HG03565 (cell line): Measurements from ENCODE around the gene HEPACAM.
A peak's percentile ranks its signal among the peaks of the same experiment; 100 is the strongest.

Experiments used
- ATAC-seq: cut with Tn5 transposase; IDR thresholded peaks from one replicate; pipeline ENCODE4 v1.9.1; 2021; ENCODE audit warnings: mild to moderate bottlenecking, moderate library complexity; ENCODE audit not compliant: unreplicated experiment

The HEPACAM gene

DNA sequence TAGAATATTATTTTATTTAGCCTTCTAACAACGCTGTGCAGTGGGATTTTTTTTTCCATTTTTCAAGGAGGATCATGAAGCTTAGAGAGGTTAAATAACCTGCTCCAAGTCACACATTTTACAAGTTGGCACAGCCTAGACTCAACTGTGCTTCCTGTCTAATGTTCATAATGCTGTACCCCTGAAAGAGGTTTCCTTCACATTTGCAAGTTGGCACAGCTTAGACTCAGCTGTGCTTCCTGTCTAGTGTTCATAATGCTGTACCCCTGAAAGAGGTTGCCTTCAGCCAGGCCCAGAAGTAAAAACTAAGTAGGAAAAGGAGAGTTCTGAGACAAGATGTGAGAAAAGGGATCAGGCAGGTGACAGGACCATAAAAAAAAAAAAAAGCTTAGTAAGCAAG, 7.9 kb upstream of the HEPACAM start:
- ATAC-seq = no peak

DNA sequence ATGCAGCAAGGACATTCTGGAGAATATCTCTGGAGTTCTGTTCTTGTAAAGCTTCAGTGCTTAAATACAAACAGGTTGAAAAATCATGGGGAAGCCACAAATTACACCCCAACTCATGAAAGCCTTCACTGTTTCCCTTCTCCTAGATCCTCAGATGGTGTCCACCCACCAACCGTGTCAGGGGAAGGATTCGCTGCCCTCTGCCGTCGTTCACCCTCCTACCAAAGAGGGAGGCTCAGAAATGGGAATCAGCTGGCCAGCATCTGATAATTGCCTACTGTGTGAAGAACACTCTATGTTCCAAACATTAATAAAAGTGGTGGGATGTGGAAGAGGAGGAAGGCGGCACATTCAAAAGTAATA, 7.4 kb upstream of the HEPACAM start:
- ATAC-seq = no peak

DNA sequence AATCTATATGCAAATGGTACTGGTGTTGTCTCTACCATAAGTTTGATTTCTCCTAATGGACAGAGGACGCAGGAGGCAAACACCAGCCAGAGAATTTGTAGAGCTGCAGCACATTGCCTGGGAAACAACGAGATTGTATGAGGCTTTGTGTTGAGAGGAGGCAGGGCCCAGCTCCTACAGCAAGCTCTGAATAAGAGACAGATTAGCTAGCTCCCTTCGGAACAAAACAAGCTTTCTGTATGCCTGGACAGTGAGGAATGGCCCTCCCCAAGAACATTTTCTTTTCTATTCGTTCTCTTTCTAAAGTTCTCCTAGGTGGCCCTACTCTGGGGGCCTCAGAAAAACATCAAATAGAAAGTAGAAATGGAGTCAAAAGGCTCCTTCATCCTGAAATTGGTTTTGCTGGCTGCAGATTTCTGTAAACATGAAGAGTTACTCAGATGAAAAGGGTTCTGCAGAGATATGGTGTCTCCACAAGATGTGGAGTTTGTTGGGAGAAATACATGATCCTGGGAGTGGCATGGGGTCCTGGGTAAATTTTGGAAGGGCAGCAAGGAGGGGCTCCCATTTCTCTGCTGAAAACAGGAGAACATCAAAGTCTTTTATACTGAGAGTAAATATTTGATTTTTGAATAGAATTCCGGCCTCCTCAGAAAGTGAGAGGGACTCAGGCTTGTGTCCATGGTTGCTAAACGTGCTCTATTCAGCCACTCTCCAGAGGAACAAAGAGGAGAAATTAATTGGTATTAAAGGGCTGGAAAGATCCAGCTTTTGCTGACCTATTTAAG, 6.8 kb upstream of the HEPACAM start:
- ATAC-seq = no peak

DNA sequence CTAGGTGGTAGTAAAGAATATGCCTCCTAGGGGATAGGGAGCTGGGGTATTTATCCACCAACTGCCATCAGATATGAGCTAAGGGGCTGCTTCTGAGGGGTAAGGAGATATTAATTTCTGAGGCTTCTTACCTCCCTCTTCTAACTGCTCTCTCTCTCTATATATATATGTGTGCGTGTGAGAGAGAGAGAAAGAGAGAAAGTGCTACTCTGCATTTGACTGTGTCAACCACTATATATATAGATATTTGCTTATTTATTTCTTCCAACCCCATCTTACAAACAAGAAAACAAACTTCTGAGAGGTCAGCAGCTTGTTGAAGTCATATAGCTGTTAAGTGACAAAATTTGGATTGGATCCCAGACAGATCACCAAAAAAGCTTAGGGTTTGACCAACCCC, 5.9 kb upstream of the HEPACAM start:
- ATAC-seq = no peak

DNA sequence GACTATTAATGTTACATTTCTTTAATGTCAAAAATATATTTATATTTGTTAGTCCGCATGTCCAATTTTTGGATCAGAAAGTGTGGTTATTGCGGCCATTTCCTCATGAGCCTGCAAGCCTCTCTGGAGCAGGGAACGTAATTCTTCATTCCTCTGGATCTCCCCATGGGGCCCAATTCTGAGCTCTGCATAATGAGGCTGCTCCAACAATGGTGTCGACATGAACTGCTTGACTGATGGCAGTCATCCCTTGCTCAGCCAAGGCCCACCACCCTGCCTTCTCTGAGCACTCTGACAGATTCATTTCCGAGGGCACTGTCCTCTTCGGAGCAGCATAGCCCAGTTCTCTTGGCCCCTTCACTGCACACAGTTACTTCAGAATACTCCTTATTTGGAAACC, 3.1 kb upstream of the HEPACAM start:
- ATAC-seq = no peak

DNA sequence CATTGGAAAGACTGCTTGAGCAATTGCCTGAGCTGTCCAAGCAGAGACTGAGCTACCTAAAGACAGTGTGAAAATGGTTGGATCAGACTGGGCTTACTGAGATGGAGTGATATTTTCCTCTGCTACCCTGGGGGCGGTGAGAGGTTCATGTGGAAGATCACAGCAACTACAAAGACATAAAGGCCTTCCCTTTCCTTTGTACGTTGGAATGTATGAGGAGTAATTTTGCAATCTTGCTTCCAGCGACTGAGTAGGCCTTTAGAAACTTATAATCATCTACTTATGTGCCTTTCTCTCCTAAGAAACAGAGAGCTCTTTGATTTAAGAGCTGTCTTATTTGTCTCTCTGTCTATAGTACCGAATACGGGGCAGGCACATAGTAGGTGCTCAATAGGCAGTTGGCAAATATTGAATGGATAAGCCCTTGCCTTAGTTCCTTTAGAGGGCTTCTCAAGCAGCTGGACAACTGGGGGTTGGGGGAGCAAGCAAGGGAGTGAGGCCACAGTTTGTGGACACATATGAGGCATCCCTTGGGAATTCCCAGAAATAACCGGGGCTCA, 2.4 kb upstream of the HEPACAM start:
- ATAC-seq = no peak

DNA sequence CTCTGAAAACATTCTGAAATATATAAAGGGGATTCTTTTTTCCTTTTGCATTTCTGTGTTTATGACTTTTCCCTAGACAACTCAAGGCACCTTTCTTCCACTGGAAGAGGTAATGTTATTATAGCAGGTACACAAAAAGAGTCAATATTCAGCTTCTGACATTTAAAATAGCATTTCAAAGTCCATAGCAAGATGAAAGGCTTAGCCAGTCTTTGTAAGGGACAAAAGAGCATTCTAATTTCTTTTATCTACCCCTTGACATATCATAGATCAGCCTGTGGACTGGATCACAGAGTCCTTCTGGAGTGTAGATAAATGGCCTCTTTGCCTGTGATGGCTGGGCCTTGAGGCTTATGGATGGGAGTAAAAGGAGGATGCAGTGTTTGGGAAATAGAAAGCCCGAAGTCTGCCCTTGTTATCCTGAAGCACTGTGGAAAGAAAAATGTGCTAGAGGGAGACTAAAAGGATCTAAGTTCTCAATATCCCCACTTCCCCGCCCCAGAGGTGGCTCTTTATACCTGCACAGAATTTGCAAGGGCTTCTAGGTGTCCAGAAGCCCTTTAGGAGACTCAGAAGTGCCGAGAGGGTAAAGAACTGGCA, 1.6 kb upstream of the HEPACAM start:
- ATAC-seq = no peak

DNA sequence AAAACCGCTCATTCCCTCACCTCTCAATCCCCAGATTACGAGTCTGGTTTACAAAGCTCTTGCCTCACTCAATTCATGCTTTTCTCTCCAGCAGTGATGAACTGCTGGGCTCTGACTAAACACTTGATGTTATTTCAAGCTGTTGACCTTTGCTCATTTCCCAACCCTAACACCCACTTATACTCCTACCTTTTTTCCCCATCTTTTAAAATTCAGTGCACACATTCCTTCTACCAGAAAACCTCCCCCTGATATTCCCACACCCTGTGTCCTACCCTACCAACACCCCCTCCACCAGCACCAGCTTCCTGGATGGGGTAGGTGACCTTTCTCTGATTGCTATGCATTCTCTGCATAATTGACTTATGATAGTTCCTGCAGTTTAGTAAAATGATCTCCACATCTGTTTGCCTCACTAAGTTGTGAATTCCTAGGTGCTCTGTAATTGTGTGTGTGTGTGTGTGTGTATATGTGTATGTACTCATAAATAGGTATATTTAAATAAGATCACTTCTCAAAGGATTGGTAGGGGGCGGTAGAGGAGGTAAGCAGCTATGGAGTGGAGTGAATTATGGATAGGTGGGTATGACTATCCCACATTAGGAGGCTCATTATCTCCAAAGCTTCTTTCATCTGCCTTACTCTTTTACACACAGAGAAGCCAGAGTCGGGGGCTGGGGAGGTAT, 842 bp downstream of the HEPACAM start:
- no peak for ATAC-seq

DNA sequence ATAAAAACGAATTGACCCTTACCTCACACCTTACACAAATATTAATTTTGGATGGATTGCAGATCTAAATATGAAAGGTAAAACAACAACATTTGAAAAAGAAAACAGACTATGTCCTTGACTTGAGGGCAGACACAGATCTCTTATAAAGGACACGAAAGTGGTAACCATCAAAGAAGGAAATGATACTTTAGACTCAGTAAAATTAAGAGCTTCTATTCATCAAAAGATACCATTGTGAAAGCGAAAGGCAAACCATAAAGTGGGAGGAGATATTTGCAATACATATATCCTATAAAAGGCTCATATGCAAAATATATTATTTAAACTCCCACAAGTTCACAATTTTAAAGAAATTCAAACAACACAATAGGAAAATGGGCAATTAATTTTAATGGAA, 5.0 kb downstream of the HEPACAM start:
- ATAC-seq = peak; percentile 89

DNA sequence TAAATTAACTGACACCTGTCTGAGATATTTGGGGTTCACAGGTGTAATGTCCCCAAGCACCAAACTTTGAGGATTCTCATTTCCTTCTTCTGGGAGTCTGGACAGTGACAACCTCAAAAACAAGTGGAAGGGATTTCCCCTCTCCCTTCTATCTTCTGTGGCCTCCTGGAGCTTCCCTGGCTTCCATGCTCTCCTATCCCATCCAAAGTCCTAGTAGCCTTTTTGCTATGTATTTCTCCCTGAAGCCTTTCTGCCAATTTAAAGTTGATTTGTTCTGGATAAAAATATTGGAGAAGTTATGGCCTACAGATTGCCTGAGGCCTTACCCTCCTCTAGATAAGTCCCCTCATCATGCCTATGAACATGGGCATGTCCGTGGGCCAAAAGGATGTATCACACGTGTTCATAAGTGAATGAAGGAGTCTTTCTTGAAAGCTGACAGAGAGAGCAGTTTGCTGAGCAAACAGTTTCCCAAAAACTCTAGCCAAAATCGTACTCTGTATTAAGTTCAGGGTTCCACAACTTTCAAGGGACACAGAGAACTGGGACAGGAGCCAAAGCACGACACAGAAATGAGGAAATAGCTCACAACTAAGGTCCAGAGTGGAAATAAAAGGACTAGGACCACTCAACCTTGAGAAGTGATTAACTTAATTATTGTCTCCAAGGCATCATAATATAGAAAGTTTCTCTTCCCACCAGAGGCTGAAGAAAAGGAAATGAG, 6.7 kb downstream of the HEPACAM start:
- no peak for ATAC-seq

DNA sequence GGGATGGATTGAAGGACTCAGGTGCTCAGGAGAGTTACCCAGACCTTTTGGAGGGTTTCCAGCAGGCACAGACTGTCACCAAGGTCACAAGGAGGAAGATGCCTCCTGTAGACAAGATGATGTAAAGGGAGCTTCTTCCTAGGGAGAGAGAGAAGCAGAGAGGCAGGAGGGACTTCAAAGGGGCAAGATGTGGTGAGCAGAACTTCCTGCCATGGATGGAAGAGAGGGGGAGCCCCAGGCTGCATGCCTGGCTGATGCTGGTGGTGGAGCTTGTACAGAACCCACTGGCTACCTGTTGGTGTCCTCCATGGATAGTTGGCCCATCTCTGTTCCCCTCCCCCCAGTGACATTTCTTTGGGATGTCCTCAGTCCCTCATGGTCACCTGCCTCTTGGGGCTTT, 12.6 kb downstream of the HEPACAM start:
- no peak for ATAC-seq

DNA sequence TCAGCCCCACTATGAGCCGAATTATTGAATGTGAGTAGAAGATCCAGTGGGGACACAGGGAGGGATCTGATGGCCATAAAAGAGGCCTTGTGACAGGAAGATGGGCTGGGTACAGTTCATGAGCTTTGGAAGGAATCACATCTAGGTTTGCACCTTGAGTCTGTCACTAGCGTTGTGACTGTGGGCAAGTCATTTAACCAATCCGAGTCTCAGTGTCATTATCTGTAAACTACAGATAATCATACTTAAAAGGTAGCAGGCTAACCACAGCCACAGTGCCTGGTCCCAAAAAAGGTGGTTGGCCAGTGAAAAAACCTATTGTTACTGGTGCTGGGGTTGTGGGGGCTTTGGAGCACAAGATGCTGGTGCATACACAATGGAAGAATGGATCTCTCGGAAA, 13.0 kb downstream of the HEPACAM start:
- ATAC-seq = no peak

DNA sequence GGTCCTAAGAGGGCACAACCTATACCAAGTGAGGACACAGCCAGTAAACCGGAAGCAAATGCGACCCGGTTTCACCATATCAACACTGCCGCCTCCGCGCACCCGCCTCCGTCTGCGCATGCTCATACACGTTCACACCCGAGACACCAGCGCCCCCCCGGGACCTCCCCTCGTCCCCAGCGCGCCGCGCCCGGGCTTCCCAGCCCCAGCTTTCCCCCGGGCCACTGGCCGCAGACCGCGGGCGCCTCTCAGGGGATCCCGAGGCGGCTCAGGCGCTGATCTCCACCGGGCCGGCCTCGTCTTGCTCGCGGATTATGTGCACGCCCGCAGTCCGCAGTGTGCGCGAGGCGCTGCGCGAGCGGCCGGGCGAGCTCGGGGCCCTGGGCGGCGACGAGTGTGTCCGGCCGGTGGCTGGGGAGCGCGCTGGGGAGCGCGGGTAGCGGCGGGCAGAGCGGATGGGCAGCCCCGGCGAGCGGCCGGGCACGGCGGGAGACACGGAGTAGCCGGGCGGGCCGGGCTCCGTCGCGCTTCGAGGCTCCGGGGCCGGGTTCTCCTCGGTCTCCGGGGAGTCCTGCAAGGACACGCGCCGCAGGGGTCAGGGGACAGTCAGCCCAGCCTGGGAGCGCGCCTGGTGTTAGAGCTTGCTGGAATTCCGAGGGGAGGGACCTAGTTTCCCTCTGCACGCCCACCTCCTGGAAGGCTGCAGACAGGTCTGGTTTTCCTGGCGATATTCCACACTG, 14.8 kb downstream of the HEPACAM start:
- ATAC-seq = no peak

DNA sequence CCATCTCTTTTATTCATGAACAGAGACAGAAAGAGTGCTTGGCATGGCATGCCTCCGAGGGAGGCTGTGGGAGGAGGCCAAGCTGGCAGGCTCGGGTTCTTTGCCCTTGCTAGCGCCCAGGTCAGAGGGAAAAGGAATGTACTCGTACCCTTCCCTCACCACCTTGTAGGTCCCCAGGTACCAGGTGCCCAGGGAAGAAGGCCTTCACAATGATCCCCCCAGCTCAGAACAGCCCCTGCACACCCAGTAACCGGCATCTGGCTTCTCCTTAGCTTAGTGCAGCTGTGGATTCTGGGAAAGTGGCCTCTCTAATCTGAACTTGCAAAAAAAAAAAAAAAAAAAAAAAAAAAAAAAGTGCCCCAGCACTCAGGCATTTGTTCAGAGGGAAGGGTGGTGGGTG, 15.5 kb downstream of the HEPACAM start:
- no peak for ATAC-seq

DNA sequence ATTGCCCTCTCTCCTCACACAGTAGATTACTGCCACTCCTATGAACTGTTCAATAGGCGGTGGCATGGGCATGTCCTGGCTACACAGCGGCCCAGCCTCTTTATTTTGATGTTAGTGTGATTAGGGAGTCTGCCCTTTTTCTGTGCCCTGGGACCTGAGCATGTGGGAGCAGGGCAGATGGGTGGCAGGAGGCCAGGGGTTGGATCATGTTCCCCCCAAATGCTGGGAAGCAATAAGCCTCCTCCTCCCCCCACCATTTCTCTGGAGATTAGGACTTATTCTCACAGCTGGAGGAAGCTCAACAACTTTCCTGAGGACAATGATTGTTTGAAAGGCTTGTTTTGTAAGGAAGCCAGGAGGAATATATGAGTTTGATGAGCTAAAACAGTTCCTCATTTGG, 15.9 kb downstream of the HEPACAM start:
- no peak for ATAC-seq

DNA sequence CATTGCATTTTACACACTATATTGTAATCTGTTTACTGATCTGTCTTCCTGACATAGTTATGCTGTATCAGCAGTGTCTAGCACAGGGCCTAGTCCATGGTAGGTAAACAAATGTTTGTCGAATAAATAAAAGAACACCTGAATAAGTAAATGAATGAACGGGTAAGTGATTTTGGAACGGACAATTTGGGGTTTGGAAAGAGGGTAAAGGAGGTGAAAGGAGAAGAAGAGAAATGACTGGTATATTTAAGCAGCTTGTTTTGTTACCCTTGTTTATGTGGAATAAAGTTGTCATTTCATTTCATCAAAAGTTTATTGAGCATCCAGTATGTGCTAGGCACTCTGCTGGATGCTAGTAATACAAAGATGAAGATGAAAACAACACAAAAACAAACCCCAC, 16.9 kb downstream of the HEPACAM start, which contains the start of gene HEPN1:
Gene HEPN1 (plus strand): TSS at position 301 of the 400 bp plus-strand sequence.
- ATAC-seq = no peak

DNA sequence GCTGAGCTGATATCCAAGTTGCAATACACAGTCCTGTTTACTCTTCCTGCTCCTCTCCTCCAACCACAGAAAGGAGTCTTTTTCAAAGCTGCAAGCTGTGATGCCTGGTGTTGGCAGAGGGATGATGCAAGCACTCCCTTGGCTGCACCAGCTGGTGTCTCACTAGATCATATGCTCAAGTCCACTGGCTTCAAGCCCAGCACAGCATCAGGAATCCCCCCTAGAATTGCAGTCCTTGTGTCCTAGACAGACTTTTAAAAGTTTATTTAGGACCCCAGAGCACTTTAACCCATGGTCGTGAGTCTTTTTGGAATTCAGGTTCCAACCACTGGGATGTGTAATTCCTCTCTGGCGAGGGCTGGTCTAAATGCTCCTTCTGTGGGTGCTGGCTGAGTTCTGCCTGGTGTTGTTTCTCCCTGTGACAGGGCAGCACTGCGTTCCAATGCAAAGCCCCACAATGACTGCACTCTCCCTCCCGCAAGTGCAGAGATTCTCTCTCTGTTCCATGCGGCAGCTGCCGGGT, 18.7 kb downstream of the HEPACAM start:
- ATAC-seq = no peak

DNA sequence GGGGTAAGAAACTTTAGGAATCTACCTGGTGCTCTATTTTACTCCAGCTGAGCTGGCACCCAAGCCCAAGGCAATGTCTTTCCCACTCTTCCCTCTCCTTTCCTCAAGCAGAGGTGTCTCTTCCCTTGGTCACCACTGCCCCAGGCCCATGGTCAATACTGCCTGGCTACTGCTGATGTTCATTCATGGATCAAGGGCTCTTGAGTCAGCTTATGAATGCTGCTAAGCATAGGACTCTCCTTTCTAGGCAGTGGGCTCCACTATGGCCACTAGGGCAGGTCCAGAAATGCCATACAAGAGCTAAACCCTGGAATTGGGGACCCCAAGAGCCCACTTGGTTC, 19.5 kb downstream of the HEPACAM start:
- no peak for ATAC-seq

DNA sequence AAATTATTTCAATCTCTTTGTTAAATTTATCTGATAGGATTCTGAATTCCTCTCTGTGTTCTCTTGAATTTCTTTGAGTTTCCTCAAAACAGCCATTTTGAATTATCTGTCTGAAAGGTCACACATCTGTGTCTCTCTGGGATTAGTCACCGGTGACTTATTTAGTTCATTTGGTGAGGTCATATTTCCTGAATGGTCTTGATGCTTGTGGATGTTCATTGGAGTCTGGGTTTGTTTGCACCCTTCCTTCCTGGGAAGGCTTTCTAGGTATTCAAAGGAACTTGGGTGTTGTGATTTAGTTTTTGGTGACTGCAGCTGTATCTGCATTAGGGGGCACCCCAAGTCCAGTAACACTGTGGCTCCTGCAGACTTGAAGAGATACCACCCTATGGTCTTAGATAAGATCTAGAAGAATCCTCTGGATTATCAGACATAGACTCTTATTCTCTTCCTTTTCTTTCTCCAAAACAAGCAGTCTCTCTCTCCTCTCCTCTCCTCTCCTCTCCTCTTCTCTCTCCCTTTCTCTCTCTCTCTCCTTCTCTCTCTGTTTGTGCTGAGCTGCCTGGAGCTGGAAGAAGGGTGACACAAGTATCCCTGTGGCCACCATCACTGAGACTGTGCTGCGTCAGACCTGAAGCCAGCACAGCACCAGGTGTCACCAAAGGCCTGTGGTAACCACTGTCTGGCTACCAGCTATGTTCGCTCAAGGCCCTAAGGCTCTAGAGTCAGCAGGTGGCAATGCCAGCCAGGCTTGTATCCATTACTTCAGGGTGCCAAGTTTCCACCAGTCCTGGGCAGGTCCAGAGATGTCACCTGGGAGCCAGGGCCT, 20.1 kb downstream of the HEPACAM start:
- ATAC-seq = no peak

DNA sequence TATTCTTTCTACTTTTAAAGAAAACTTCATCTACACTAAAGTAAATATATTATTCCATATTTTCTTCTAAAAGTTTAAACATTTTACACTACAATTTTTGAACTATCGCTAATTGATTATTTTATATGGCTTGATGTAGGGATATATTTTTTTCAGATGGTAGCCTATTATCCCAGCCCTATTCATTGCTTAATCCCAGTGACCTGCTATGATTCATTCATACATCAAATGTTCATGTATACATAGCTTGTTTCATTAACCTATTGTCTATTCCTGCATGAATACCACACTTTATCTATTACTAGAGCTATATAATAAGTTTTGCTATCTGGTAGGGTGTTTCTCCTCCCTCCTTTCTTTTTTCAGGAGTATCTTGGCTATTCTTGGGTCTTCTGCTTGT, 33.2 kb downstream of the HEPACAM start:
- no peak for ATAC-seq
